PFSK-1 (cell line): ENCODE results near the gene KIAA1958.

ENCODE experiments used
- FOXP2 ChIP-seq: optimal IDR thresholded peaks from 2 replicates; pipeline ENCODE3; 2011; ENCODE audit warnings: borderline replicate concordance, control low read depth, inconsistent platforms; ENCODE audit not compliant: insufficient read depth; ENCODE audit errors: extremely low read length, extremely low read depth
- POLR2AphosphoS5 ChIP-seq: IDR thresholded peaks from 2 replicates; pipeline ENCODE4 v1.6.1; 2012; ENCODE audit warnings: low read depth, mild to moderate bottlenecking, control low read depth, low read length, moderate library complexity
- SIN3A ChIP-seq: IDR thresholded peaks from 2 replicates; pipeline ENCODE4 v1.6.1; 2012; ENCODE audit warnings: mild to moderate bottlenecking, low read length, moderate library complexity, borderline replicate concordance; ENCODE audit not compliant: insufficient read depth
- TAF1 ChIP-seq: IDR thresholded peaks from 2 replicates; pipeline ENCODE4 v1.6.1; 2012; ENCODE audit warnings: low read length, control low read depth, borderline replicate concordance; ENCODE audit not compliant: insufficient read depth
- TF ChIP-seq, protein P1 (sequence below), 2 experiments: IDR thresholded peaks; 2 replicates each; pipeline versions ENCODE4 v1.6.1 to v1.8.0; 2011 to 2012; ENCODE audit warnings: low read depth in 2 of 2, low read length in 2 of 2, control low read depth in 1 of 2, inconsistent platforms in 1 of 2, mild to moderate bottlenecking in 1 of 2, moderate library complexity in 1 of 2; ENCODE audit not compliant: insufficient read depth in 1 of 2

KIAA1958 gene

DNA sequence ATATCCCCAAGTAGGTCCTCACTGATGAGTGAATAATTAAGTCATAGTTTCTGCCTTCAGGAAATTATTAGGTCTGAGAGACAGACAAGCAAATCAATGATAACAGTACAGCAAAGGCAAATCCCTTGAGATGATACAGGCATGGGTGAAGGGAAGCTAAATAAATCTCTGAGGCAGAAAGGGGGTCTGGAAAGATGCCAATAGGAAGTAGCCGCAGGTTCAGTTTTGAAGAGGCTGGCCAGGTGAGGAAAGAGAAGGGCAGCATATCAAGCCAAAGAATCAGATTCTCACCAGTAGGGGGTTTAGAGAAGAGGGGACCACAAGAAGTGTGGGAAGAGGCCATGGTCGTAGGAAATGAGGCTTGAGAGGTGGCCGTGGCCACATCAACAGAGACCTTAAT, 85.8 kb downstream of the KIAA1958 start:
- no peak for TF ChIP-seq FOXP2
- TF ChIP-seq POLR2AphosphoS5, result no peak
- TF ChIP-seq SIN3A, result no peak
- TF ChIP-seq, protein P1, sequence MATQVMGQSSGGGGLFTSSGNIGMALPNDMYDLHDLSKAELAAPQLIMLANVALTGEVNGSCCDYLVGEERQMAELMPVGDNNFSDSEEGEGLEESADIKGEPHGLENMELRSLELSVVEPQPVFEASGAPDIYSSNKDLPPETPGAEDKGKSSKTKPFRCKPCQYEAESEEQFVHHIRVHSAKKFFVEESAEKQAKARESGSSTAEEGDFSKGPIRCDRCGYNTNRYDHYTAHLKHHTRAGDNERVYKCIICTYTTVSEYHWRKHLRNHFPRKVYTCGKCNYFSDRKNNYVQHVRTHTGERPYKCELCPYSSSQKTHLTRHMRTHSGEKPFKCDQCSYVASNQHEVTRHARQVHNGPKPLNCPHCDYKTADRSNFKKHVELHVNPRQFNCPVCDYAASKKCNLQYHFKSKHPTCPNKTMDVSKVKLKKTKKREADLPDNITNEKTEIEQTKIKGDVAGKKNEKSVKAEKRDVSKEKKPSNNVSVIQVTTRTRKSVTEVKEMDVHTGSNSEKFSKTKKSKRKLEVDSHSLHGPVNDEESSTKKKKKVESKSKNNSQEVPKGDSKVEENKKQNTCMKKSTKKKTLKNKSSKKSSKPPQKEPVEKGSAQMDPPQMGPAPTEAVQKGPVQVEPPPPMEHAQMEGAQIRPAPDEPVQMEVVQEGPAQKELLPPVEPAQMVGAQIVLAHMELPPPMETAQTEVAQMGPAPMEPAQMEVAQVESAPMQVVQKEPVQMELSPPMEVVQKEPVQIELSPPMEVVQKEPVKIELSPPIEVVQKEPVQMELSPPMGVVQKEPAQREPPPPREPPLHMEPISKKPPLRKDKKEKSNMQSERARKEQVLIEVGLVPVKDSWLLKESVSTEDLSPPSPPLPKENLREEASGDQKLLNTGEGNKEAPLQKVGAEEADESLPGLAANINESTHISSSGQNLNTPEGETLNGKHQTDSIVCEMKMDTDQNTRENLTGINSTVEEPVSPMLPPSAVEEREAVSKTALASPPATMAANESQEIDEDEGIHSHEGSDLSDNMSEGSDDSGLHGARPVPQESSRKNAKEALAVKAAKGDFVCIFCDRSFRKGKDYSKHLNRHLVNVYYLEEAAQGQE (IDR thresholded peaks at IDR 0.05; ENCODE audit: insufficient read depth in 1 of 2, low read depth in 2 of 2, low read length in 2 of 2), result no peak
- no peak for TF ChIP-seq TAF1

DNA sequence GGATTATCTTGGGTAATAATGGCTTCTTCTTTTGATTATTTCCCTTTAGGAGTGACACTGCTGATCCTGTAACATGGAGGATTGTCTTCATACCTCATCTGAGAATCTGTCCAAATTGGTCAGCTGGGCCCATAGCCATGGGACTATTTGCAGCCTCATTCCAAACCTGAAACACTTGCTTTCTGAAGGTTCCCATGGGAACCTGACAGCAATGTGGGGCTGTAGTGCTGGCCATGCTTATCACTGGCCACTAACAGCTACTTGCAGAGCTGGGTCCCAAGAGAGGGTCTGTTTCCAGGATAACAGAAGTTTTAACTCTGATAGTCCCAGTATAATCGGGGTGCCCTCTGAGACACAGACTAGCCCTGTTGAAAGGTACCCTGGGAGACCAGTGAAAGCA, 87.4 kb downstream of the KIAA1958 start:
- TF ChIP-seq, protein P1 (IDR thresholded peaks at IDR 0.05; ENCODE audit: insufficient read depth in 1 of 2, low read depth in 2 of 2, low read length in 2 of 2), result no peak
- TF ChIP-seq FOXP2 (no peak), TAF1 (no peak), SIN3A (no peak), POLR2AphosphoS5 (no peak)

DNA sequence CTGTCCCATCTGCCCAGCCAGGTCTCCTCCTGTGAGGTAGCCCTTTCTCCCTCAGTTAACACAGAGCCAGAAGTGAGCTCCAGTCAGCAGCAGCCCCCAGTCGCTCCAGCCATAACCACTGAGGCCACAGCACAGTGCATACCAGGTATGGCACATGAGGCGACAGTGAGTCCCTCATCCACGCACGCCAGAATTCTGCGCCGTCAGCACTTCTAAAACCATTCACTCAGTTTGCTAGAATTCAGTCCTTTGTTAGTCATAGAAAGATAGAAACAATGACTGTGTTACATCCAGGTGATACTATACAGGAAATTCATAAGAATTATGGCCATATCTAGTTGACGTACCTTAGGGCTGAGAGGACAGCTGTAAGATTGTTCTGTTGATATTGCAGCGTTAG, 88.5 kb downstream of the KIAA1958 start:
- TF ChIP-seq FOXP2, result no peak
- no peak for TF ChIP-seq TAF1

DNA sequence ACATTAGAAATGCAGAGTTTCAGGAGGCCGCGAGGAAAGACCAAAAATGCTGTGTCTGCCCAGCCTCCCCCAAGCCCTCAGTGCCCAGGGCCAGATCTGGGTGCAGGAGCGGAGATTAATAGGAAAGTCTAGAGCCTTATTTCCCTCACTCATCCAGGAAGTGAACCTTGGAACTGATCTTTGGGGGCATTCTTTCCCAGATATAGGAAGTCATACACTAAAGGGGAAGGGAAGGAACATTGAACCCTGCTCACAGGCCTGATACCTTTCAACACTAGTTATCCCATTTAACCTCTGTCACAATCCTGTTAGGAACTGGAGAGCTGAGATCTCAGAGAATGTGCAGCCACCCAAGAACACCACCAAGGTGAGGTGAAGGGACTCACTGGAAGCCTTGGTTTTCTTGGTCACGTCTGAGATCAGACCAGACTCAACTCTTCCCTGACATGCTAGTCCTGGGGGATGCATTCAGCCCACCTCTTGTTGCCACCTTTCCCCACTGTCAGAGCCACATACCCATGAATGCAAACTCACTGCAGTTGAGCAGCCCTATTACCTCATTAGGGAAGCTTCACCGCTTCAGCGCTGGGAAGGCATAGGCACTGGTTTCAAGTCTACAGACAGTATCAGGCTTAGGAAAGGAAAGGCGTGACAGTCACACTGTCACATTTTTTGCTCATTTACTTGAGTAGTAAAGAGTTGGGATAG, 95.0 kb downstream of the KIAA1958 start:
- TF ChIP-seq, protein P1 (IDR thresholded peaks at IDR 0.05; ENCODE audit: insufficient read depth in 1 of 2, low read depth in 2 of 2, low read length in 2 of 2), result no peak
- TF ChIP-seq POLR2AphosphoS5, result no peak
- no peak for TF ChIP-seq SIN3A
- TF ChIP-seq FOXP2, result no peak
- no peak for TF ChIP-seq TAF1

DNA sequence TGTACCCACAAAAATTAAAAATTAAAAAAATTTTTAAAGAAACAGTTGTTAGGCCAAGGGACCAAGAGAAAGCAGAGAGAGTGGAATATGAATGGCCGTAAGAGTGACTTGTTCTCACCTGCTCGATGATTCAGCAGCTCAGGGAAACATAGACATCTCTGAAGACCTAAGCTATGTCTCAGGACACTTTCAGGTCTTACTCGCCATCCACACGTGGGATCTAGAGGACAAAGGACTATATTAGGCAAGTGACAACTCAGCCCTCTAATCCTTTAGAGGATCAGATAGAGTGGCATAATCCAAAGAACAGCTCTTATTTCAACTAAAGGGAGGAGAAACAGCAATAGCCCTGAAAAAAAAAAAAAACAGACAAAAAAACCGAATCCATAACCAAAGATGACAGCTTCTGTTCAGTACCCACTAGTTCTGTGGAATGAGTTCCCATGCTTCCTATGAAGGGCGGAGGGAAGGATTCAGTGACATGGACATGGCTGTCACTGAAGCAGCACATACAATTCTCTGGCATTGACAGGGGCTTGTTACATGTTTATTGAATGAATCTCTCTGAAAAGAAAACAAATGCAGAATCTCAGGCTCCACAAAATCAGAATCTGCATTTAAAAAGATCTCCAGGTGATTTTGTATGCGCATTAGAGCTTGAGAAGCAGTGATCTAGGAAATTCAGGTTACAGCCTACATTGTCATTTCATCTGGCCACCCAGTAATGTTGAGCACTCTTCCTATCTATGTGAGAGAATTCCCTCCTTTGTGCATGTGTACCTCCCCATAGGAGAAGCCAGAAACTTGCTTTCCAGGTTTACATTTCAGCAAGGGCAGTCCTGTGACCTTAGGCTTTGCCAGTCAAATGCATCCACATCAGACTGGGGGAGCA, 96.0 kb downstream of the KIAA1958 start:
- TF ChIP-seq POLR2AphosphoS5, result no peak
- TF ChIP-seq, protein P1 (IDR thresholded peaks at IDR 0.05; ENCODE audit: insufficient read depth in 1 of 2, low read depth in 2 of 2, low read length in 2 of 2), result no peak
- TF ChIP-seq SIN3A, result no peak
- no peak for TF ChIP-seq TAF1
- TF ChIP-seq FOXP2, result no peak
